AG04450 (cell line): ENCODE results near the gene HS6ST3. TPM values are rescaled to one million over a fixed set of nuclear protein-coding genes. Genes with fewer than 3 reads are reported as not detected.

Source experiments
- CTCF ChIA-PET: fragments of 300-600, 350-600 bp; formaldehyde crosslinking; extraction: SDS; loops from one replicate; lab custom pipeline; 2022; ENCODE audit warnings: antibody characterized with exemption, inconsistent platforms; lab: Charles Lee
- POLR2A ChIA-PET: fragments of 350-600 bp; formaldehyde crosslinking; extraction: SDS; loops from one replicate; lab custom pipeline; 2021; ENCODE audit warnings: antibody characterized with exemption, inconsistent platforms; lab: Yijun Ruan, JAX
- DNase-seq: peaks from one replicate; pipeline ENCODE4 v3.0.0-alpha.2; 2011; ENCODE audit warnings: low read depth, low spot score
- H3K27ac ChIP-seq: one replicate; pipeline ENCODE4 v1.5.1; 2012; ENCODE audit warnings: low read depth, low read length, control low read depth
- H3K27me3 ChIP-seq: one replicate; pipeline ENCODE4 v1.6.0; 2012; ENCODE audit warnings: low read length; ENCODE audit not compliant: control insufficient read depth, insufficient read depth
- H3K4me3 ChIP-seq: 2 replicates; pipeline ENCODE4 v1.5.1; 2011; ENCODE audit warnings: mild to moderate bottlenecking, low read depth, low read length, control low read depth
- H3K9me3 ChIP-seq: 2 replicates; pipeline ENCODE4 v1.5.1; 2012; ENCODE audit warnings: low read length; ENCODE audit not compliant: control insufficient read depth, insufficient read depth
- CTCF ChIP-seq: IDR thresholded peaks from 2 replicates; pipeline ENCODE4 v1.5.1; 2011; ENCODE audit warnings: low read depth, low read length, control low read depth, inconsistent platforms
- polyA plus RNA-seq: library from polyadenylated mRNA; depleted of rRNA; stranded (reverse); fragments of >200 nt; gene quantifications from 2 replicates; pipeline ENCODE4 v1.2.3, GENCODE V29; 2011

Gene HS6ST3
- polyA plus RNA-seq, 1 experiment = not detected

- no peak overlapping the region for H3K27ac ChIP-seq
- TF ChIP-seq CTCF = no peak
- CTCF ChIA-PET = no interaction called here
- no peaks in the 10 kb centered on the region for H3K27me3 ChIP-seq
- no peak overlapping the region for H3K4me3 ChIP-seq
- no peak for DNase-seq
- H3K9me3 ChIP-seq = peaks cover 12% of the 10 kb centered on the region
- POLR2A ChIA-PET = no interaction called here
Measured at GRCh38 chr13:96346921-96347320, 257.0 kb downstream of the HS6ST3 start.

GRCh38 chr13:96373597-96373996 lies 283.7 kb downstream of the HS6ST3 start:
- H3K4me3 ChIP-seq = no peak overlapping the region
- H3K9me3 ChIP-seq = peaks cover 6% of the 10 kb centered on the region; the same call in 1 of the 2 replicates
- no peaks in the 10 kb centered on the region for H3K27me3 ChIP-seq
- no peak overlapping the region for H3K27ac ChIP-seq
- CTCF ChIA-PET = no interaction called here
- TF ChIP-seq CTCF = no peak
- no peak for DNase-seq
- POLR2A ChIA-PET = no interaction called here

DNA sequence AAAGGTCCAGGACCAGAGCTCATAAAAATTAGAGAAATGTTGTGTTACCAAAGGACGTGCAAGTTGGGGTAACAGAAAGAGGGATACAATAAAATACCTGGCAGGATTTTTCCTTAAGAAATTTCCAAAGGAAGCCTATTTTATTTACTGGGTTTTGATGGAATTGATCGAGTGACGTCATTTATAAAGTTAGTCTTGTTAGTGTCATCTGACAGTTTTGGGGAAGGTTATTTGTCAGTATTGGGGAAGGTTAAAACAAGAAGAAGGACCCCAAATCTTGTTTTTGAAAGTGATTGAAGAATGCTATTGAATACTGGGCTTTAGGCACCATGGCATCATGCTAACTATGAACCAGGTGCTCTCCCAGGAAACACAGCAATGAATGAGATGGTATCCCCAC lies 287.9 kb downstream of the HS6ST3 start:
- DNase-seq = no peak
- peaks cover 12% of the 10 kb centered on the region; the same call in 1 of the 2 replicates for H3K9me3 ChIP-seq
- ChIA-PET CTCF (no interaction called here), POLR2A (no interaction called here)
- no peak overlapping the region for H3K27ac ChIP-seq
- H3K4me3 ChIP-seq = no peak overlapping the region
- no peak for TF ChIP-seq CTCF
- no peaks in the 10 kb centered on the region for H3K27me3 ChIP-seq

DNA sequence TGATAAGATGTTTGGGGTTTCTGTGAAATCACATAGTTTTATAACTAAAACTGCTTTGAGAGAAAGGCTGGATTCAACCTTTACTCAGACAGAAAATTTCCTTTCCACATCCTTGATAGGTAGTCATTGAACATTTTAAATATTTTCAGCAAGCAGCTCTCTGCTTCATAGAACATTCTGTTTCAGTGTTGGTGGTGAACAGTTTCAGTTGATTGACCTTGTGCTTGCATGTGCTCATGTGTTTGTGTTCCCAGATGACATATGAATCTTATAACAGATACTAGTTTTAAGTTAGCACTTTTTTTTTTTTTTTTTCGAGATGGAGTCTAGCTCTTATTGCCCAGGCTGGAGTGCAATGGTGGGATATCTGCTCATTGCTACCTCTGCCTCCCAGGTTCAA lies 290.1 kb downstream of the HS6ST3 start:
- no peak for DNase-seq
- no peak overlapping the region for H3K4me3 ChIP-seq
- no peaks in the 10 kb centered on the region for H3K27me3 ChIP-seq
- no peak overlapping the region for H3K27ac ChIP-seq
- TF ChIP-seq CTCF = no peak
- ChIA-PET CTCF (no interaction called here), POLR2A (no interaction called here)
- H3K9me3 ChIP-seq = peaks cover 21% of the 10 kb centered on the region; the same call in 1 of the 2 replicates

DNA sequence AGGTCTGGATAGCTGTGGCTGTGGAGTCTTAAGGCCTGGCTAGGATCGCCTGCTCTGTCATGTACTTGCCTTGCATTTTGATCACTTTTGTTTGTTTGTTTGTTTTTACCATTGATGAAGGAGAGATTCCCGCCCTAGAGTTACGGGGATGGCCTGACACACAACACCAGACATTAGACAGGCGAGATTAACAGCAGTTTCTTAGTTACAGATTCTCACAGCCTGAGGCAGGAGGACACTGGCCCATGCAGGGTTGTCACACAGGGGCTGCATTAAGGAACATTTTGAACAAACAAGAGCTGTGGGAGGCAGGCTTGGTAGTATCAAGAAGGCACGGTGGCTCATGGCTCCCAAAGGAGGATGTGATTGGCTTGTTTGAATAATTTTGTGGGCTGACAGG lies 291.8 kb downstream of the HS6ST3 start:
- Histone ChIP-seq H3K27me3 (no peaks in the 10 kb centered on the region), H3K9me3 (peaks cover 20% of the 10 kb centered on the region; the same call in 1 of the 2 replicates), H3K27ac (no peak overlapping the region), H3K4me3 (no peak overlapping the region)
- CTCF ChIA-PET = no interaction called here
- no peak for TF ChIP-seq CTCF
- POLR2A ChIA-PET = no interaction called here
- DNase-seq = no peak
